GM10266 (cell line): ENCODE measurements around the gene BRSK1.
A peak's percentile ranks its signal among the peaks of the same experiment; 100 is the strongest.

Experiments
- DNase-seq: peaks from one replicate; pipeline ENCODE4 v3.0.0; 2012; ENCODE audit errors: extremely low spot score
- CTCF ChIP-seq: IDR thresholded peaks from 2 replicates; pipeline ENCODE4 v1.5.1; 2012; ENCODE audit warnings: mild to moderate bottlenecking, low read depth; ENCODE audit not compliant: control insufficient read depth, insufficient read depth; ENCODE audit errors: missing control alignments

Gene BRSK1

GRCh38 chr19:55255618-55256423 lies 28.0 kb upstream of the BRSK1 start:
- TF ChIP-seq CTCF: no peak
- DNase-seq: peak; percentile 66

GRCh38 chr19:55256562-55257460 lies 27.0 kb upstream of the BRSK1 start:
- no peak for DNase-seq
- TF ChIP-seq CTCF: no peak

- peak; percentile 44 for DNase-seq
- no peak for TF ChIP-seq CTCF
Observed at GRCh38 chr19:55257461-55258420, 26.1 kb upstream of the BRSK1 start.

GRCh38 chr19:55258476-55258827 lies 25.3 kb upstream of the BRSK1 start:
- no peak for TF ChIP-seq CTCF
- peak; percentile 80 for DNase-seq

GRCh38 chr19:55258828-55259539 lies 24.8 kb upstream of the BRSK1 start, which contains the start of gene PPP6R1:
TSS of gene PPP6R1 (minus strand) at chr19:55259017. CDS start at chr19:55247103, 11,914 bp downstream.
- peak; percentile 99 for DNase-seq
- no peak for TF ChIP-seq CTCF

GRCh38 chr19:55259540-55260210 lies 24.1 kb upstream of the BRSK1 start:
- no peak for DNase-seq
- no peak for TF ChIP-seq CTCF
